Thoracic aorta (tissue), 2 donors: ENCODE data around the gene SYNE1. TPM values are rescaled to one million over a fixed set of nuclear protein-coding genes. Genes with fewer than 3 reads are reported as not detected.

ENCODE experiments used
- ATAC-seq: fragments of 150-250 bp; one replicate; pipeline ENCODE4 v1.8.0; 2017; ENCODE audit warnings: low read depth; ENCODE audit not compliant: insufficient number of reproducible peaks, low FRiP score
- DNase-seq: peaks from one replicate; pipeline ENCODE4 v3.0.0-alpha.2; 2020; ENCODE audit warnings: low spot score
- H3K27ac ChIP-seq, 2 donors: fragments of 200-600 bp; sonication (generic); 1 replicate in 1 of 2; 2 replicates in 1 of 2; pipeline ENCODE4 v1.5.1; 2016; ENCODE audit warnings: mild to moderate bottlenecking in 2 of 2, moderate library complexity in 2 of 2
- H3K27me3 ChIP-seq: fragments of 200-600 bp; sonication (generic); replicated peaks from 2 replicates; pipeline ENCODE4 v1.6.0; 2016; ENCODE audit warnings: mild to moderate bottlenecking; ENCODE audit not compliant: insufficient read depth
- H3K36me3 ChIP-seq: fragments of 200-600 bp; sonication (generic); one replicate; pipeline ENCODE4 v1.5.1; 2016
- H3K4me1 ChIP-seq, 2 donors: fragments of 200-600 bp; sonication (generic); 1 replicate in 1 of 2; 2 replicates in 1 of 2; pipeline versions ENCODE4 v1.5.1 to v1.6.0; 2016; ENCODE audit warnings: low read depth in 2 of 2, mild to moderate bottlenecking in 1 of 2; ENCODE audit not compliant: control insufficient read depth in 1 of 2
- H3K4me3 ChIP-seq: fragments of 200-600 bp; sonication (generic); 2 replicates; pipeline ENCODE4 v1.5.1; 2016; ENCODE audit warnings: mild to moderate bottlenecking
- H3K9me3 ChIP-seq: fragments of 200-600 bp; sonication (generic); 2 replicates; pipeline ENCODE4 v1.5.1; 2016
- CTCF ChIP-seq: fragments of 200-600 bp; sonication (generic); IDR thresholded peaks from one replicate; pipeline ENCODE4 v1.5.1; 2019; ENCODE audit warnings: antibody characterized with exemption
- total RNA-seq, 2 donors: library from RNA; depleted of rRNA; stranded (reverse); fragments of >200 nt; gene quantifications; one replicate each; pipeline versions ENCODE4 v1.1.0 to v1.2.3, GENCODE V29; 2016

Gene SYNE1
- total RNA-seq, 2 donors from 2014 or later = 462 to 552 TPM

- DNase-seq (no peak), ATAC-seq (no peak)
- H3K9me3 ChIP-seq = no peaks in the 10 kb centered on the region
- no peak overlapping the region for H3K27ac ChIP-seq
- no peak for TF ChIP-seq CTCF
- H3K4me3 ChIP-seq = no peak overlapping the region
- peaks cover 15 to 24% of the 10 kb centered on the region in 2 donors for H3K4me1 ChIP-seq
- H3K27me3 ChIP-seq = no peaks in the 10 kb centered on the region
- peaks cover 42% of the 10 kb centered on the region for H3K36me3 ChIP-seq
Observed at GRCh38 chr6:152312434-152312833, 324.7 kb downstream of the SYNE1 start.

GRCh38 chr6:152310371-152310954, 326.7 kb downstream of the SYNE1 start:
- no peaks in the 10 kb centered on the region for H3K9me3 ChIP-seq
- peaks cover 40% of the 10 kb centered on the region for H3K36me3 ChIP-seq
- H3K4me1 ChIP-seq = peaks cover 6 to 10% of the 10 kb centered on the region in 2 donors
- H3K4me3 ChIP-seq = no peak overlapping the region
- no peak for DNase-seq
- no peak overlapping the region for H3K27ac ChIP-seq
- H3K27me3 ChIP-seq = no peaks in the 10 kb centered on the region
- TF ChIP-seq CTCF = no peak
- no peak for ATAC-seq

GRCh38 chr6:152309648-152310047, 327.5 kb downstream of the SYNE1 start:
- Histone ChIP-seq H3K36me3 (peaks cover 43% of the 10 kb centered on the region), H3K4me3 (no peak overlapping the region), H3K4me1 (peaks cover 3 to 8% of the 10 kb centered on the region in 2 donors), H3K9me3 (no peaks in the 10 kb centered on the region), H3K27me3 (no peaks in the 10 kb centered on the region), H3K27ac (no peak overlapping the region)
- no peak for TF ChIP-seq CTCF
- DNase-seq (no peak), ATAC-seq (no peak)

- ATAC-seq (no peak), DNase-seq (no peak)
- peaks cover 0 to 2% of the 10 kb centered on the region in 2 donors for H3K4me1 ChIP-seq
- H3K36me3 ChIP-seq = peaks cover 42% of the 10 kb centered on the region
- no peak overlapping the region for H3K27ac ChIP-seq
- TF ChIP-seq CTCF = no peak
- H3K4me3 ChIP-seq = no peak overlapping the region
- H3K27me3 ChIP-seq = no peaks in the 10 kb centered on the region
- H3K9me3 ChIP-seq = no peaks in the 10 kb centered on the region
Observed at GRCh38 chr6:152309006-152309405, 328.2 kb downstream of the SYNE1 start.

- Histone ChIP-seq H3K4me1 (no peaks in the 10 kb centered on the region), H3K27ac (no peak overlapping the region), H3K27me3 (no peaks in the 10 kb centered on the region), H3K4me3 (no peak overlapping the region), H3K36me3 (peaks cover 42% of the 10 kb centered on the region), H3K9me3 (no peaks in the 10 kb centered on the region)
- DNase-seq (no peak), ATAC-seq (no peak)
- no peak for TF ChIP-seq CTCF
Observed at GRCh38 chr6:152308306-152308705, 328.9 kb downstream of the SYNE1 start.
